ENCODE results near the gene TTC28.

TTC28 gene

DNA sequence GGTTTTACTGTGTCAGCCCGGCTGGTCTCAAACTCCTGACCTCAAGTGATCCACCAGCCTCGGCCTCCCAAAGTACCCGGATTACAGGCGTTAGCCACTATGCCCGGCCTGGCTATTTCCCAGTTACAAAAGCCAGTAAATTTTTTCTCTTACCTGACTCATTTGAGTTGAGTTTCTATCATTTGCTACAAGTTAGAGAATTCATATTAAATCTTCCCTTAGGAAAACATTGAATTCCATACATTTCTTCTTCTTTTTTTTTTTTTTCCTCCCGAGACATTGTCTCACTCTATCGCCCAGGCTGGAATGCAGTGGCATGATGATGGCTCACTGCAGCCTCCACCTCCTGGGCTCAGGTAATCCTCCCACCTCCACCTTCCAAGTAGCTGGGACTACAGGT lies 36.0 kb upstream of the TTC28 start:
- TF ChIP-seq TEAD4 (IDR thresholded peaks at IDR 0.05) (0 out of 2 replicates have a peak, but pooled peaks have one; percentile 36), EGR1 (IDR thresholded peaks at IDR 0.05) (no peak), CREB1 (IDR thresholded peaks at IDR 0.05; ENCODE audit: low read depth) (no peak), EP300 (IDR thresholded peaks at IDR 0.05; ENCODE audit: borderline replicate concordance) (no peak), TCF12 (IDR thresholded peaks at IDR 0.05; ENCODE audit: low read depth) (no peak)
- TF ChIP-seq, protein P1, sequence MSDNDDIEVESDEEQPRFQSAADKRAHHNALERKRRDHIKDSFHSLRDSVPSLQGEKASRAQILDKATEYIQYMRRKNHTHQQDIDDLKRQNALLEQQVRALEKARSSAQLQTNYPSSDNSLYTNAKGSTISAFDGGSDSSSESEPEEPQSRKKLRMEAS (IDR thresholded peaks at IDR 0.05): no peak

DNA sequence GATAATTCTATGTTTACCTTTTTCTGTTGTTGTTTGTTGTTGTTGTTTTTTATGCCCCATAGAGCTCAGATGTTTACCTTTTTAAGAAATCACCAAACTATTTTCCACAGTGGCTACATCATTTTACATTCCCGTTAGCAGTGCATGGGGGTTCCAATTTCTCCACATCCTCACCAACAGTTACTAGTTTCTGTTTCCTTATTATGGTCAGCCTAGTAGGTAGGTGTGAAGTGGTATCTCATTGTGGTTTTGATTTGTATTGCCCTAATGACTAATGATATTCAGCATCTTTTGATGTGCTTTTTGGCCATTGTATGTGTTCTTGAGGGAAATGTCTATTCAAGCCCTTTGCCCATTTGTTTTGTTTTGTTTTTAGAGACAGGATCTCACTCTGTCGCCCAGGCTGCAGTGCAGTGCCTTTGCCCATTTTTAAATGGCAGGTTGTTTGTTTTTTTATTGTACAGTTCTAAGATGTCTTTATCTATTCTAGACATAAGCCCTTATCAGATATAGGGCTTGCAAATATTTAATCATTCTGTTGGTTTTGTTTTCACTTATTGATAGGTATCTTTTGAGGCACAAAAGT lies 34.5 kb upstream of the TTC28 start:
- TF ChIP-seq TEAD4 (IDR thresholded peaks at IDR 0.05) (no peak), RAD21 (IDR thresholded peaks at IDR 0.05; ENCODE audit: low read depth) (no peak), TCF12 (IDR thresholded peaks at IDR 0.05; ENCODE audit: low read depth) (no peak), EGR1 (IDR thresholded peaks at IDR 0.05) (no peak), NFIC (IDR thresholded peaks at IDR 0.05) (no peak)
- TF ChIP-seq, protein P2, sequence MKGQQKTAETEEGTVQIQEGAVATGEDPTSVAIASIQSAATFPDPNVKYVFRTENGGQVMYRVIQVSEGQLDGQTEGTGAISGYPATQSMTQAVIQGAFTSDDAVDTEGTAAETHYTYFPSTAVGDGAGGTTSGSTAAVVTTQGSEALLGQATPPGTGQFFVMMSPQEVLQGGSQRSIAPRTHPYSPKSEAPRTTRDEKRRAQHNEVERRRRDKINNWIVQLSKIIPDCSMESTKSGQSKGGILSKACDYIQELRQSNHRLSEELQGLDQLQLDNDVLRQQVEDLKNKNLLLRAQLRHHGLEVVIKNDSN (IDR thresholded peaks at IDR 0.05): no peak

DNA sequence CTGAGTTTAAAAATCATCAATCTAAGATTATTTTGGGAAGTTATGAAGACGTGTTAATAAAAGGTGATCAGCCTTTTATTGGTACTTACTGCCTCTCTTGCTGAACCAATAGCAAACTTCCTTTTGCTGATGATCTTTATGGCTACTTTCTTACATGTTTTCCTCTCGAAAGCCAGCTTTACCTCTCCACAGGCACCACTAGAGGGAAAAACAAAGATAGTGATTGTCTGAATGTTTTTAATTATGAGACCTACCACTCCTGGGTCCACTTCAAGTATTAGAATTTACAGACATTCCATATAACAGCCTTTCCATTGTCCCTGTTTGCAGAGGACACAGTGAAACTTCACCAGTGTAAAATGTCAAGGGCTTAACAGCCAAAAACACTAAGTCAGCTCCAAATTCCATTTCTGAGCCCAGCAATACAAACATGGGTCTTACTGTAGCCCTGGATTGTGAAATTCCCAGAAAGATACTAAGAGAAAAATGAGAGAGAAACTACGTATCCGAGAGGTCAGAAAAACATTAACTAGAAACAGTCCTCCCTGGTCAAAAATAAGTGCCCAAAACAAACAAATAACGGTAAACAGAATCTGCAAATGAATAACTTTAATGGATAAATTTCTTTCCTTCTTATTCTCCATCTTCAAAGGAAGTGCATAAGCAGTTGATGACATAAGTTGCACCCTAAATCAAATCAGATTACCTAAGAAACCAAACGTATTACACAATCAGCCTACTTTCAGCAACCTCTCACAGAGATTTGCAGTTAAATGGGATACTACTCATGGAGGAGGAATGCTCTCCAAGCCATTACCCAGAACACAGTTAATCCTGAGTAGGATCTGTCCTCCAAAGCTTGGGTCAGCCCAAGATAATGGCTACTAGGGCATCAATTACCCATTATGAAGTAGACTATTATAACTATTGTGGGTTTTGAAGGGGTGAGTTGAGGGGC lies 32.5 kb upstream of the TTC28 start:
- TF ChIP-seq, protein P1 (IDR thresholded peaks at IDR 0.05): no peak
- peak; percentile 90 for TF ChIP-seq CEBPB (IDR thresholded peaks at IDR 0.05)
- no peak for TF ChIP-seq EP300 (IDR thresholded peaks at IDR 0.05; ENCODE audit: borderline replicate concordance)
- TF ChIP-seq, protein P2 (IDR thresholded peaks at IDR 0.05): no peak
- TF ChIP-seq CREB1 (IDR thresholded peaks at IDR 0.05; ENCODE audit: low read depth): no peak
- TF ChIP-seq ZBTB7A (IDR thresholded peaks at IDR 0.05; ENCODE audit: low read depth): no peak

DNA sequence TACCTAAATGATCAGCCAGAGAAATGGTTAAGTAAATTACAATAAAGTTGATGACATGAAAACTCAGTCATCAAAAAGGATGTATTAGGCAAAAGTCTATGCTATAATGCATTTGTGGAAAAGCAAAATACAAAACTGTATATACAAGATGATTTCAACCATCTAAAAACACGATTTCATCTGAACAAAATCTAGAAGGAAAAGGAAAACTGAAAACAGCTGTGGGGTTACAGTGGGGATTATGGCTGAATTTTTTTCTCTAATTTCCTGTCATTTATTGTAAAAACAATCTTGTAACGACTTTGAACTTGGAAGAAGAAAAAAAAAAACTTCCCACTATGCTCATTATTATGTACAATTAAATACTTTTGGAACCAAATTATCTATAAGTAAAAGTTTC lies 31.7 kb upstream of the TTC28 start:
- TF ChIP-seq ZBTB7A (IDR thresholded peaks at IDR 0.05; ENCODE audit: low read depth) (no peak), CREB1 (IDR thresholded peaks at IDR 0.05; ENCODE audit: low read depth) (no peak), TAF1 (IDR thresholded peaks at IDR 0.05; ENCODE audit: low read depth) (no peak), CEBPB (IDR thresholded peaks at IDR 0.05) (no peak), FOXM1 (IDR thresholded peaks at IDR 0.05; ENCODE audit: borderline replicate concordance, low read depth) (no peak), TEAD4 (IDR thresholded peaks at IDR 0.05) (no peak), TCF12 (IDR thresholded peaks at IDR 0.05; ENCODE audit: low read depth) (no peak), EGR1 (IDR thresholded peaks at IDR 0.05) (no peak), YY1 (IDR thresholded peaks at IDR 0.05; ENCODE audit: low read depth) (no peak), NFIC (IDR thresholded peaks at IDR 0.05) (no peak), EP300 (IDR thresholded peaks at IDR 0.05; ENCODE audit: borderline replicate concordance) (no peak), RAD21 (IDR thresholded peaks at IDR 0.05; ENCODE audit: low read depth) (no peak)
- TF ChIP-seq, protein P3, sequence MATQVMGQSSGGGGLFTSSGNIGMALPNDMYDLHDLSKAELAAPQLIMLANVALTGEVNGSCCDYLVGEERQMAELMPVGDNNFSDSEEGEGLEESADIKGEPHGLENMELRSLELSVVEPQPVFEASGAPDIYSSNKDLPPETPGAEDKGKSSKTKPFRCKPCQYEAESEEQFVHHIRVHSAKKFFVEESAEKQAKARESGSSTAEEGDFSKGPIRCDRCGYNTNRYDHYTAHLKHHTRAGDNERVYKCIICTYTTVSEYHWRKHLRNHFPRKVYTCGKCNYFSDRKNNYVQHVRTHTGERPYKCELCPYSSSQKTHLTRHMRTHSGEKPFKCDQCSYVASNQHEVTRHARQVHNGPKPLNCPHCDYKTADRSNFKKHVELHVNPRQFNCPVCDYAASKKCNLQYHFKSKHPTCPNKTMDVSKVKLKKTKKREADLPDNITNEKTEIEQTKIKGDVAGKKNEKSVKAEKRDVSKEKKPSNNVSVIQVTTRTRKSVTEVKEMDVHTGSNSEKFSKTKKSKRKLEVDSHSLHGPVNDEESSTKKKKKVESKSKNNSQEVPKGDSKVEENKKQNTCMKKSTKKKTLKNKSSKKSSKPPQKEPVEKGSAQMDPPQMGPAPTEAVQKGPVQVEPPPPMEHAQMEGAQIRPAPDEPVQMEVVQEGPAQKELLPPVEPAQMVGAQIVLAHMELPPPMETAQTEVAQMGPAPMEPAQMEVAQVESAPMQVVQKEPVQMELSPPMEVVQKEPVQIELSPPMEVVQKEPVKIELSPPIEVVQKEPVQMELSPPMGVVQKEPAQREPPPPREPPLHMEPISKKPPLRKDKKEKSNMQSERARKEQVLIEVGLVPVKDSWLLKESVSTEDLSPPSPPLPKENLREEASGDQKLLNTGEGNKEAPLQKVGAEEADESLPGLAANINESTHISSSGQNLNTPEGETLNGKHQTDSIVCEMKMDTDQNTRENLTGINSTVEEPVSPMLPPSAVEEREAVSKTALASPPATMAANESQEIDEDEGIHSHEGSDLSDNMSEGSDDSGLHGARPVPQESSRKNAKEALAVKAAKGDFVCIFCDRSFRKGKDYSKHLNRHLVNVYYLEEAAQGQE (IDR thresholded peaks at IDR 0.05; ENCODE audit: low read depth): no peak
- TF ChIP-seq, protein P1 (IDR thresholded peaks at IDR 0.05): no peak
- TF ChIP-seq, protein P2 (IDR thresholded peaks at IDR 0.05): no peak

DNA sequence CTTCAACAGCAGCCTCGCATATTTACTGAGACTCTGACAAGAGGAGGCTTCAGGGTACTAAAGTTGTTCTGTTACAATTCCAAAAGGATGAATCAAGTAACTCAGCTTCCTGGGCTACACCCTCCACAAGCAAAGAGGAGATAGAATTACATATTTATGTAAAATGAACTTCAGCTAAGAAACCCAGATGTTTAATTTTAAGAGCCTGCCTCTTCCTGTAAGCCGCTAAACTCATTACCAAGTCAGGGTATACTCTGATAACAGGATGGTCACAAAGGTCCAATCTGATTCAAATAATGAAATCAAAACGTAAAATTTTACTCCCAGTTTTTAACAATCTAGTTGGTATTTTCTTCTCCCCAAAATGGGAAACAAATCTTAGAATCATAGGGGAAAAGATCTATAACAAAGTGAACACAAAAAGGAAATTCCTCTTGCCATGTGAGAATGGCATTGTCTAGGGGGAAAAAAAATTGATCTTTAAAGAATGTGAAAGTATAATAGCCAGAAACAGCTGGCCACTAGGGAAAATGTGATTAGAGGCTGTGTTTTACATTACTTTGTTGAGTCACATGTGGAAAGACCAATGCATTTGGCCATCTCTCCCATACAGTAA lies 31.0 kb upstream of the TTC28 start:
- TF ChIP-seq FOXM1 (IDR thresholded peaks at IDR 0.05; ENCODE audit: borderline replicate concordance, low read depth) (no peak), RAD21 (IDR thresholded peaks at IDR 0.05; ENCODE audit: low read depth) (no peak), CREB1 (IDR thresholded peaks at IDR 0.05; ENCODE audit: low read depth) (no peak), ZBTB7A (IDR thresholded peaks at IDR 0.05; ENCODE audit: low read depth) (no peak), TCF12 (IDR thresholded peaks at IDR 0.05; ENCODE audit: low read depth) (no peak), YY1 (IDR thresholded peaks at IDR 0.05; ENCODE audit: low read depth) (no peak)
- TF ChIP-seq, protein P2 (IDR thresholded peaks at IDR 0.05): no peak
- TF ChIP-seq, protein P3 (IDR thresholded peaks at IDR 0.05; ENCODE audit: low read depth): no peak
